HG03575 (cell line): ENCODE measurements around the gene BABAM2.

Source experiments
- ATAC-seq: cut with Tn5 transposase; IDR thresholded peaks from one replicate; pipeline ENCODE4 v1.9.1; 2021; ENCODE audit not compliant: unreplicated experiment, insufficient number of reproducible peaks, low FRiP score; ENCODE audit errors: extremely low read depth

BABAM2 gene

GRCh38 chr2:28347596-28347995, 457.1 kb downstream of the BABAM2 start:
- ATAC-seq: no peak

- no peak for ATAC-seq
These were observed 457.6 kb downstream of the BABAM2 start for GRCh38 chr2:28348149-28348567.

GRCh38 chr2:28348921-28349320, 458.4 kb downstream of the BABAM2 start:
- no peak for ATAC-seq

GRCh38 chr2:28349546-28350165, 459.1 kb downstream of the BABAM2 start:
- ATAC-seq: no peak

- no peak for ATAC-seq
These were observed 459.7 kb downstream of the BABAM2 start for GRCh38 chr2:28350196-28350595.

- ATAC-seq: no peak
These were observed 460.3 kb downstream of the BABAM2 start for GRCh38 chr2:28350791-28351285.

GRCh38 chr2:28351621-28352020, 461.1 kb downstream of the BABAM2 start:
- no peak for ATAC-seq

GRCh38 chr2:28352104-28352503, 461.6 kb downstream of the BABAM2 start:
- no peak for ATAC-seq

GRCh38 chr2:28352610-28353195, 462.2 kb downstream of the BABAM2 start:
- ATAC-seq: no peak

- ATAC-seq: no peak
These were observed 464.5 kb downstream of the BABAM2 start for GRCh38 chr2:28354920-28355520.

- ATAC-seq: no peak
These were observed 465.1 kb downstream of the BABAM2 start for GRCh38 chr2:28355521-28356094.

GRCh38 chr2:28356095-28356911, 465.8 kb downstream of the BABAM2 start:
- ATAC-seq: no peak

GRCh38 chr2:28357055-28357454, 466.5 kb downstream of the BABAM2 start:
- ATAC-seq: no peak

GRCh38 chr2:28357948-28358667, 467.6 kb downstream of the BABAM2 start:
- ATAC-seq: no peak

- no peak for ATAC-seq
These were observed 468.2 kb downstream of the BABAM2 start for GRCh38 chr2:28358668-28359201.

GRCh38 chr2:28359222-28360057, 468.9 kb downstream of the BABAM2 start:
- ATAC-seq: no peak

- ATAC-seq: no peak
These were observed 469.7 kb downstream of the BABAM2 start for GRCh38 chr2:28360058-28360717.
